Astrocyte (in vitro differentiated cells and primary cell): ENCODE data around the gene MAF.

Experiments
- CTCF ChIP-seq: IDR thresholded peaks from 2 replicates; pipeline ENCODE4 v1.5.1; 2011; ENCODE audit warnings: low read depth, mild to moderate bottlenecking, inconsistent platforms, low read length, moderate library complexity; ENCODE audit not compliant: insufficient read depth
- EZH2 ChIP-seq: IDR thresholded peaks from 2 replicates; pipeline ENCODE4 v1.6.1; 2012; ENCODE audit warnings: mild to moderate bottlenecking, low read length, inconsistent platforms; ENCODE audit not compliant: insufficient read depth

GRCh38 chr16:79587296-79587695 is 13.2 kb downstream of the MAF start:
- TF ChIP-seq CTCF (no peak), EZH2 (no peak)
